Erythroblast (primary cell): ENCODE results near the gene KIF17.

Experiments
- GATA1 ChIP-seq: IDR thresholded peaks from 2 replicates; pipeline ENCODE4 v1.6.1; 2011; ENCODE audit warnings: low read depth, mild to moderate bottlenecking, control low read depth, low read length, moderate library complexity
- POLR2A ChIP-seq: IDR thresholded peaks from 2 replicates; pipeline ENCODE4 v1.6.1; 2011; ENCODE audit warnings: mild to moderate bottlenecking, low read length

- no peak for TF ChIP-seq POLR2A
- TF ChIP-seq GATA1 = no peak
Measured at GRCh38 chr1:20701847-20702246, 16.0 kb downstream of the KIF17 start.
